OCI-LY7 (cell line): Measurements from ENCODE around the gene PTGR2. TPM values are rescaled to one million over a fixed set of nuclear protein-coding genes. Genes with fewer than 3 reads are reported as not detected.

Source experiments
- BruUV-seq: library from RNA; stranded (reverse); fragments of 400-500 nt; replicated peaks from 2 replicates; lab custom pipeline; 2021; lab: Mats Ljungman, UMichigan
- CTCF ChIA-PET: fragments of 300-600 bp; sonication (Branson Sonifier 250); formaldehyde crosslinking; loops from one replicate; lab custom pipeline; 2022; ENCODE audit warnings: antibody characterized with exemption; ENCODE audit not compliant: unreplicated experiment; lab: Charles Lee
- POLR2A ChIA-PET: fragments of 300-600 bp; sonication (Branson Sonifier 250); formaldehyde crosslinking; loops from one replicate; lab custom pipeline; 2022; ENCODE audit warnings: antibody characterized with exemption; lab: Charles Lee
- DNase-seq: peaks from one replicate; pipeline ENCODE4 v3.0.0-alpha.2; 2015; ENCODE audit warnings: low spot score
- H2AFZ ChIP-seq: fragments of 200-600 bp; sonication (generic), shearing (Covaris generic); 2 replicates; pipeline ENCODE4 v1.6.1; 2014; ENCODE audit warnings: mild to moderate bottlenecking, antibody characterized with exemption, low read length, moderate library complexity
- H3K27ac ChIP-seq: fragments of 200-600 bp; sonication (generic); 2 replicates; pipeline ENCODE4 v1.5.1; 2014; ENCODE audit warnings: mixed run types, low read depth, mild to moderate bottlenecking, moderate library complexity, low read length, inconsistent platforms; ENCODE audit not compliant: poor library complexity, severe bottlenecking
- H3K36me3 ChIP-seq: fragments of 200-600 bp; sonication (generic); 2 replicates; pipeline ENCODE4 v1.6.1; 2014; ENCODE audit warnings: mild to moderate bottlenecking, antibody characterized with exemption, low read length, moderate library complexity, mixed read lengths; ENCODE audit not compliant: insufficient read depth
- H3K4me1 ChIP-seq: fragments of 200-600 bp; sonication (generic); 2 replicates; pipeline ENCODE4 v1.5.1; 2014; ENCODE audit warnings: mild to moderate bottlenecking, low read length; ENCODE audit not compliant: insufficient read depth, poor library complexity, severe bottlenecking
- H3K4me2 ChIP-seq: fragments of 200-600 bp; sonication (generic); 2 replicates; pipeline ENCODE4 v1.6.1; 2014; ENCODE audit warnings: mild to moderate bottlenecking, low read length
- H3K4me3 ChIP-seq: fragments of 200-600 bp; sonication (generic); 2 replicates; pipeline ENCODE4 v1.5.1; 2014; ENCODE audit warnings: mild to moderate bottlenecking, low read depth, low read length; ENCODE audit not compliant: poor library complexity, severe bottlenecking
- H3K79me2 ChIP-seq: fragments of 200-600 bp; sonication (generic); 2 replicates; pipeline ENCODE4 v1.6.1; 2016; ENCODE audit warnings: low read depth, mild to moderate bottlenecking, low read length, moderate library complexity, mixed read lengths; ENCODE audit not compliant: insufficient read depth
- H3K9me2 ChIP-seq: fragments of 200-600 bp; sonication (generic); 2 replicates; pipeline ENCODE4 v1.6.1; 2016; ENCODE audit warnings: mild to moderate bottlenecking, low read length, mixed read lengths; ENCODE audit not compliant: insufficient read depth
- H3K9me3 ChIP-seq: fragments of 200-600 bp; sonication (generic); 2 replicates; pipeline ENCODE4 v1.6.1; 2014; ENCODE audit warnings: mild to moderate bottlenecking, mixed run types, low read length, mixed read lengths
- H4K20me1 ChIP-seq: fragments of 200-600 bp; sonication (generic); 2 replicates; pipeline ENCODE4 v1.6.1; 2014; ENCODE audit warnings: mild to moderate bottlenecking, antibody characterized with exemption, low read length, moderate library complexity, mixed read lengths; ENCODE audit not compliant: insufficient read depth
- EZH2phosphoT487 ChIP-seq: fragments of 200-600 bp; sonication (generic); IDR thresholded peaks from 2 replicates; pipeline ENCODE4 v1.6.1; 2018; ENCODE audit warnings: low read depth, borderline replicate concordance, mild to moderate bottlenecking, mixed run types, antibody characterized with exemption, low read length, moderate library complexity, mixed read lengths
- intact Hi-C: fragments of 100-400 bp; cut with micrococcal nuclease; formaldehyde crosslinking; loops from one replicate; pipeline ENCODE4 v1.10.0; 2022; ENCODE audit not compliant: unreplicated experiment
- total RNA-seq, 2 experiments: library from RNA; depleted of rRNA in 1 of 2; stranded (reverse); fragments of >200 nt in 1 of 2; shearing (Covaris generic) in 1 of 2; gene quantifications; 2 replicates each; pipeline ENCODE4 v1.2.3, GENCODE V29; 2014 to 2022
- TF ChIP-seq, protein P1 (sequence below): fragments of 200-600 bp; sonication (generic); conservative IDR thresholded peaks from 2 replicates; pipeline ENCODE4 v1.5.1; 2014; ENCODE audit warnings: mild to moderate bottlenecking, antibody characterized with exemption, low read length, moderate library complexity, mixed read lengths

The PTGR2 gene
- total RNA-seq, 2 experiments from 2014 or later, result 6.4 to 14.3 TPM

DNA sequence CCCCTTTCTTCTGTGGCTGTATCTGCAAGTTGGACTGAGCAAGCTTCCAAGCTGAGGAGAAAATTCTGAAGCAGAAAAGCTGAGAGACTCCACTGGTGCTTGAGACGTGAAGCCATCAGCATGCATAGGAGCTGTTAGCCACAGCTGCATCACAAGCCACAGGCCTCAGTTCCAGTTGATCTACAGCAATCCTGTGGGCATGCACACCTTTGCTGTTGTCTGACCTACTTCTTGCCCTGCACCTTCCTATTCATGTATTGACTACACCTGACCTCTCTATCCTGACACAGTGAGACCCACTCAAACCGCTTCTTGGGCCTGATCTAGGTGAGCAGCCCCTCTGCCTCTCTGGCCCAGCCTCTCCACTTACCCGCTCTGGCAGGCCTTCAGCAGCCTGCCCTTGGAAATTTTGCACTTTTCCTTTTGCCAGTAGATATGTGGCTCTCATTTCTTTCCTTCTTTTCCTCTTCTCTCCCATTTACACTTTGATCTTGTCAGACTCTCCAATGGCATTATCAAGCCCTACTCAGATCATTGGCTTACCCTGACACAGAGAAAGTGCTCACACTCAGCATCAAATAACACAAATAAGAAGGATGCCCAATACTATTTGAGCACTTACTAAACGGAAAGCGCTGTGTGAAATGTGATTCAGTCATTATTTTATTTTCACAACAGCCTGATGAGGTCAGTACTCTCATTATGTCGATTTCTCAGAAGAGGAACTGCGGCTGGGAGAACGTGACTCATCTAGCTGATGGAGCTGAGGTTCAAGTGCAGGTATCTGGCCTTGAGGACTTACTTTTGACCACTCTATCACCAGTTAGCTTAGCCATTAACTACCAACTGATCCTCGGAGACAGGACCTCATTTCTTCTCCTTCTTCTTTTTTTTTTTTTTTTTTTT, 21.9 kb upstream of the PTGR2 start:
- Histone ChIP-seq H3K79me2 (no peaks in the 10 kb centered on the region), H3K4me1 (peaks cover 5% of the 10 kb centered on the region), H3K36me3 (no peaks in the 10 kb centered on the region), H3K4me3 (no peak overlapping the region), H2AFZ (no peak overlapping the region), H3K27ac (no peak overlapping the region), H3K9me2 (no peaks in the 10 kb centered on the region), H3K4me2 (no peak overlapping the region), H3K9me3 (no peaks in the 10 kb centered on the region), H4K20me1 (no peaks in the 10 kb centered on the region)
- intact Hi-C loops, result loop anchor here (5.0 kb wide), 3 partner anchors 87 to 322 kb away; partner anchors contain the start of gene PNMA1
- CTCF ChIA-PET, result no interaction called here
- no peak for DNase-seq
- BruUV-seq, result no TSS peak
- POLR2A ChIA-PET, result interaction anchor here (0.9 kb wide), 1 partner anchor 16 kb away, joined by 3 read pairs; no protein-coding TSS in a partner anchor
- TF ChIP-seq, protein P1, sequence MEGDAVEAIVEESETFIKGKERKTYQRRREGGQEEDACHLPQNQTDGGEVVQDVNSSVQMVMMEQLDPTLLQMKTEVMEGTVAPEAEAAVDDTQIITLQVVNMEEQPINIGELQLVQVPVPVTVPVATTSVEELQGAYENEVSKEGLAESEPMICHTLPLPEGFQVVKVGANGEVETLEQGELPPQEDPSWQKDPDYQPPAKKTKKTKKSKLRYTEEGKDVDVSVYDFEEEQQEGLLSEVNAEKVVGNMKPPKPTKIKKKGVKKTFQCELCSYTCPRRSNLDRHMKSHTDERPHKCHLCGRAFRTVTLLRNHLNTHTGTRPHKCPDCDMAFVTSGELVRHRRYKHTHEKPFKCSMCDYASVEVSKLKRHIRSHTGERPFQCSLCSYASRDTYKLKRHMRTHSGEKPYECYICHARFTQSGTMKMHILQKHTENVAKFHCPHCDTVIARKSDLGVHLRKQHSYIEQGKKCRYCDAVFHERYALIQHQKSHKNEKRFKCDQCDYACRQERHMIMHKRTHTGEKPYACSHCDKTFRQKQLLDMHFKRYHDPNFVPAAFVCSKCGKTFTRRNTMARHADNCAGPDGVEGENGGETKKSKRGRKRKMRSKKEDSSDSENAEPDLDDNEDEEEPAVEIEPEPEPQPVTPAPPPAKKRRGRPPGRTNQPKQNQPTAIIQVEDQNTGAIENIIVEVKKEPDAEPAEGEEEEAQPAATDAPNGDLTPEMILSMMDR, result no peak

DNA sequence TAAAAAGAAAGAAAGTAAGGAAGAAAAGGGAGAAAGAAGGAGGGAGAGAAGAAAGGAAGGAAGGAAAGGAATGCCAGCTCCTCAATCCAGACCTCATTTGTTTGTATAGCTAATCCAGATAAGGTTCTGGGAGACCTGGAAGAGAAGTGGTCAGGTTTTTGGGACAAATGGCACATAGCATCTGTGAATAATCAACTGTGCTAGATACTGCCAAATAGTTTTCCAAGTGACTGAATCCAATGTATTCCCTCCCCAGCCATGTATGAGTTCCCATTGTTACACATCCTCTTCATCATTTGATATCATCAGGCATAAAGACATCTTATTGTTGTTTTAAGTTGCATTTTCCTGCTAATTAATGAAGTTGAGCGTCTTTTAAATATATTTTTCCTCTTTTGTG, 18.6 kb upstream of the PTGR2 start:
- Histone ChIP-seq H3K9me3 (no peaks in the 10 kb centered on the region), H2AFZ (no peak overlapping the region), H3K36me3 (no peaks in the 10 kb centered on the region), H3K79me2 (no peaks in the 10 kb centered on the region), H3K4me2 (no peak overlapping the region), H3K27ac (no peak overlapping the region), H4K20me1 (no peaks in the 10 kb centered on the region), H3K4me3 (no peak overlapping the region), H3K4me1 (no peaks in the 10 kb centered on the region), H3K9me2 (no peaks in the 10 kb centered on the region)
- ChIA-PET POLR2A (no interaction called here), CTCF (no interaction called here)
- intact Hi-C loops, result no loop called here
- TF ChIP-seq, protein P1, result no peak
- no peak for TF ChIP-seq EZH2phosphoT487
- DNase-seq, result no peak
- no TSS peak for BruUV-seq
